GM12872 (cell line): Measurements from ENCODE around the gene ENPP1.

ENCODE experiments used
- CTCF ChIP-seq: IDR thresholded peaks from 3 replicates; pipeline ENCODE4 v1.5.1; 2011; ENCODE audit warnings: low read depth, mild to moderate bottlenecking, low read length, moderate library complexity; ENCODE audit not compliant: insufficient read depth

The ENPP1 gene

GRCh38 chr6:131911951-131912350, 104.1 kb downstream of the ENPP1 start:
- no peak for TF ChIP-seq CTCF

GRCh38 chr6:131914234-131914633, 106.4 kb downstream of the ENPP1 start:
- no peak for TF ChIP-seq CTCF

- peak; percentile 79 for TF ChIP-seq CTCF
These were observed 107.3 kb downstream of the ENPP1 start for GRCh38 chr6:131914967-131915751.

- TF ChIP-seq CTCF, result no peak
These were observed 109.0 kb downstream of the ENPP1 start for GRCh38 chr6:131916847-131917246.

- TF ChIP-seq CTCF, result no peak
These were observed 109.5 kb downstream of the ENPP1 start for GRCh38 chr6:131917318-131917717.

- TF ChIP-seq CTCF, result no peak
These were observed 110.2 kb downstream of the ENPP1 start for GRCh38 chr6:131917763-131918649.

GRCh38 chr6:131918650-131919355, 111.0 kb downstream of the ENPP1 start:
- no peak for TF ChIP-seq CTCF
